ENCODE data around the gene MOB3B. TPM values are rescaled to one million over a fixed set of nuclear protein-coding genes. Genes with fewer than 3 reads are reported as not detected.

Gene MOB3B
- polyA plus RNA-seq, 2 of the 4 experiments (the other 2 are of a cell fraction) = 6.0 to 6.4 TPM

DNA sequence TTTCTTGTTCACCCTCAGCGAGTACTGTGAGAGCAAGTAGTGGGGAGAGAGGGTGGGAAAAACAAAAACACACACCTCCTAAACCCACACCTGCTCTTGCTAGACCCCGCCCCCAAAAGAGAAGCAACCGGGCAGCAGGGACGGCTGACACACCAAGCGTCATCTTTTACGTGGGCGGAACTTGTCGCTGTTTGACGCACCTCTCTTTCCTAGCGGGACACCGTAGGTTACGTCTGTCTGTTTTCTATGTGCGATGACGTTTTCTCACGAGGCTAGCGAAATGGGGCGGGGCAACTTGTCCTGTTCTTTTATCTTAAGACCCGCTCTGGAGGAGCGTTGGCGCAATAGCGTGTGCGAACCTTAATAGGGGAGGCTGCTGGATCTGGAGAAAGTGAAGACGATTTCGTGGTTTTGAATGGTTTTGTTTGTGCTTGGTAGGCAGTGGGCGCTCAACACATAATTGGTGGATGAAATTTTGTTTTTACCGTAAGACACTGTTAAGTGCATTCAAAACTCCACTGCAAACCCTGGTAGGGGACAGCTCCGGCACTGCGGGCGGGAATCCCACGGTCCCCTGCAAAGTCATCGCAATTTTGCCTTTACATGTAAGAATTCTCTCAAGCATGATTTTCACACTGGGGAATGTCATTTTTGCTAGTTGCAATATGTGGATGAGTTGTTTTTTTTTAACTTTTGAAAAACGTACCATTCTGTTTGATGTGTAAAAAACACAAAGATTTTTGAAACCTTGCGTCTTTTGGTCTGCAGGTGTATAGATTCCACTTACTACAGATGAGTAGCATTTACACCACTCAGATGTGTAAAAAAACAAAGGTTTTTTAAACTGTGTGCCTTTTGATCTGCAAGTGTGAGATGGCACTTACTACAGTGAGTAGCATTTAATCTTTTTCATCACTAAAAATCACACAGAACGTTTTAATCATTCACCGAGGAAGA lies 44.3 kb upstream of the MOB3B start:
- peak overlapping the region; percentile 85 for H3K4me2 ChIP-seq
- POLR2A ChIA-PET = interaction anchor here (0.6 to 1.3 kb wide), 4 partner anchors 10 to 241 kb away, joined by 3 to 6 read pairs (median 3); no protein-coding TSS in a partner anchor
- no peaks in the 10 kb centered on the region for H3K9me3 ChIP-seq
- H3K4me3 ChIP-seq = peak overlapping the region; percentile 75
- peak overlapping the region; percentile 67 to 89 for H3K27ac ChIP-seq
- CTCF ChIA-PET = interaction anchor here (1.0 kb wide), 1 partner anchor 25 kb away, joined by 3 read pairs; no protein-coding TSS in a partner anchor
- ATAC-seq = peak; percentile 92 to 93
- TF ChIP-seq ZFP36 (IDR thresholded peaks at IDR 0.05; ENCODE audit: borderline replicate concordance, partially characterized antibody) (peak; percentile 18), ZC3H11A (IDR thresholded peaks at IDR 0.05) (no peak), RARB (CRISPR knock-in tag; IDR thresholded peaks at IDR 0.05) (no peak), CBX8 (IDR thresholded peaks at IDR 0.05) (no peak; the same call in 1 of the 2 replicates), EHMT2 (IDR thresholded peaks at IDR 0.05; ENCODE audit: low read depth) (no peak), NR3C1 (IDR thresholded peaks at IDR 0.05) (no peak), ZSCAN20 (CRISPR knock-in tag; IDR thresholded peaks at IDR 0.05) (no peak), SMC3 (IDR thresholded peaks at IDR 0.05) (no peak), MAZ (IDR thresholded peaks at IDR 0.05; ENCODE audit: borderline replicate concordance, low read depth, low read length) (no peak), HEYL (CRISPR knock-in tag; IDR thresholded peaks at IDR 0.05) (no peak), GATA3 (IDR thresholded peaks at IDR 0.05; ENCODE audit: borderline replicate concordance) (0 out of 2 replicates have a peak, but pooled peaks have one; percentile 25), POLR2AphosphoS2 (conservative IDR thresholded peaks at IDR 0.05; ENCODE audit: low read length) (no peak), CBX2 (IDR thresholded peaks at IDR 0.05; ENCODE audit: borderline replicate concordance, low read depth) (no peak), BHLHE40 (IDR thresholded peaks at IDR 0.05; ENCODE audit: low read depth, low read length) (no peak), JUN (IDR thresholded peaks at IDR 0.05) (peak; percentile 31 to 49; a peak in 1 of 5 replicates), KDM1A (IDR thresholded peaks at IDR 0.05; ENCODE audit: low read depth) (no peak), CEBPB (IDR thresholded peaks at IDR 0.05) (peak; percentile 24 to 66; a peak in 2 of 4 replicates), MAFK (IDR thresholded peaks at IDR 0.05; ENCODE audit: partially characterized antibody) (no peak), PHF8 (IDR thresholded peaks at IDR 0.05; ENCODE audit: borderline replicate concordance, low read depth) (peak; percentile 45; the same call in 1 of the 2 replicates), FOSB (CRISPR knock-in tag; IDR thresholded peaks at IDR 0.05) (no peak), FOSL2 (IDR thresholded peaks at IDR 0.05) (no peak), FOSL2 (CRISPR knock-in tag; IDR thresholded peaks at IDR 0.05) (peak; percentile 62)
- TF ChIP-seq, protein P1, sequence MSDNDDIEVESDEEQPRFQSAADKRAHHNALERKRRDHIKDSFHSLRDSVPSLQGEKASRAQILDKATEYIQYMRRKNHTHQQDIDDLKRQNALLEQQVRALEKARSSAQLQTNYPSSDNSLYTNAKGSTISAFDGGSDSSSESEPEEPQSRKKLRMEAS (IDR thresholded peaks at IDR 0.05) = peak; percentile 92
- TF ChIP-seq, protein P2, sequence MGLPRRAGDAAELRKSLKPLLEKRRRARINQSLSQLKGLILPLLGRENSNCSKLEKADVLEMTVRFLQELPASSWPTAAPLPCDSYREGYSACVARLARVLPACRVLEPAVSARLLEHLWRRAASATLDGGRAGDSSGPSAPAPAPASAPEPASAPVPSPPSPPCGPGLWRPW (IDR thresholded peaks at IDR 0.05) = no peak
- TF ChIP-seq, protein P3, sequence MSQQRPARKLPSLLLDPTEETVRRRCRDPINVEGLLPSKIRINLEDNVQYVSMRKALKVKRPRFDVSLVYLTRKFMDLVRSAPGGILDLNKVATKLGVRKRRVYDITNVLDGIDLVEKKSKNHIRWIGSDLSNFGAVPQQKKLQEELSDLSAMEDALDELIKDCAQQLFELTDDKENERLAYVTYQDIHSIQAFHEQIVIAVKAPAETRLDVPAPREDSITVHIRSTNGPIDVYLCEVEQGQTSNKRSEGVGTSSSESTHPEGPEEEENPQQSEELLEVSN (IDR thresholded peaks at IDR 0.05; ENCODE audit: borderline replicate concordance, low read depth) = peak; percentile 75; the same call in 1 of the 2 replicates
- TF ChIP-seq, protein P4, sequence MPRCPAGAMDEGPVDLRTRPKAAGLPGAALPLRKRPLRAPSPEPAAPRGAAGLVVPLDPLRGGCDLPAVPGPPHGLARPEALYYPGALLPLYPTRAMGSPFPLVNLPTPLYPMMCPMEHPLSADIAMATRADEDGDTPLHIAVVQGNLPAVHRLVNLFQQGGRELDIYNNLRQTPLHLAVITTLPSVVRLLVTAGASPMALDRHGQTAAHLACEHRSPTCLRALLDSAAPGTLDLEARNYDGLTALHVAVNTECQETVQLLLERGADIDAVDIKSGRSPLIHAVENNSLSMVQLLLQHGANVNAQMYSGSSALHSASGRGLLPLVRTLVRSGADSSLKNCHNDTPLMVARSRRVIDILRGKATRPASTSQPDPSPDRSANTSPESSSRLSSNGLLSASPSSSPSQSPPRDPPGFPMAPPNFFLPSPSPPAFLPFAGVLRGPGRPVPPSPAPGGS (IDR thresholded peaks at IDR 0.05) = peak; percentile 29; the same call in 1 of the 3 replicates
- TF ChIP-seq, protein P5, sequence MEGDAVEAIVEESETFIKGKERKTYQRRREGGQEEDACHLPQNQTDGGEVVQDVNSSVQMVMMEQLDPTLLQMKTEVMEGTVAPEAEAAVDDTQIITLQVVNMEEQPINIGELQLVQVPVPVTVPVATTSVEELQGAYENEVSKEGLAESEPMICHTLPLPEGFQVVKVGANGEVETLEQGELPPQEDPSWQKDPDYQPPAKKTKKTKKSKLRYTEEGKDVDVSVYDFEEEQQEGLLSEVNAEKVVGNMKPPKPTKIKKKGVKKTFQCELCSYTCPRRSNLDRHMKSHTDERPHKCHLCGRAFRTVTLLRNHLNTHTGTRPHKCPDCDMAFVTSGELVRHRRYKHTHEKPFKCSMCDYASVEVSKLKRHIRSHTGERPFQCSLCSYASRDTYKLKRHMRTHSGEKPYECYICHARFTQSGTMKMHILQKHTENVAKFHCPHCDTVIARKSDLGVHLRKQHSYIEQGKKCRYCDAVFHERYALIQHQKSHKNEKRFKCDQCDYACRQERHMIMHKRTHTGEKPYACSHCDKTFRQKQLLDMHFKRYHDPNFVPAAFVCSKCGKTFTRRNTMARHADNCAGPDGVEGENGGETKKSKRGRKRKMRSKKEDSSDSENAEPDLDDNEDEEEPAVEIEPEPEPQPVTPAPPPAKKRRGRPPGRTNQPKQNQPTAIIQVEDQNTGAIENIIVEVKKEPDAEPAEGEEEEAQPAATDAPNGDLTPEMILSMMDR (IDR thresholded peaks at IDR 0.05) = no peak
- H3K4me1 ChIP-seq = peaks cover 9% of the 10 kb centered on the region; the same call in 1 of the 3 replicates
- DNase-seq (ENCODE audit: low read depth in 1 of 2, low spot score in 1 of 2) = peak; percentile 94 to 99
- peak; percentile 99 for FAIRE-seq
- under 1% methylated on average over 35 of the region's 35 CpGs for WGBS (ENCODE audit: missing lambda C conversion rate)
